Progenitor cell of endocrine pancreas (in vitro differentiated cells): Measurements from ENCODE around the gene TCTN3. TPM values are rescaled to one million over a fixed set of nuclear protein-coding genes. Genes with fewer than 3 reads are reported as not detected.
A peak's percentile ranks its signal among the peaks of the same experiment; 100 is the strongest.

Experiments used
- DNase-seq: peaks from one replicate; pipeline ENCODE4 v3.0.0; 2021; ENCODE audit warnings: low spot score; ENCODE audit not compliant: unreplicated experiment
- H3K27ac Mint-ChIP-seq: 2 replicates; pipeline ENCODE4 v1.8.0; 2021; ENCODE audit warnings: mild to moderate bottlenecking, moderate library complexity, mixed read lengths
- H3K27me3 Mint-ChIP-seq: 2 replicates; pipeline ENCODE4 v1.8.0; 2021; ENCODE audit warnings: mixed read lengths
- H3K36me3 Mint-ChIP-seq: 2 replicates; pipeline ENCODE4 v1.8.0; 2022; ENCODE audit warnings: mixed read lengths; ENCODE audit not compliant: insufficient read depth
- H3K4me1 Mint-ChIP-seq: 2 replicates; pipeline ENCODE4 v1.8.0; 2021; ENCODE audit warnings: low read depth, mixed read lengths
- H3K4me3 Mint-ChIP-seq: 2 replicates; pipeline ENCODE4 v1.8.0; 2021; ENCODE audit warnings: low read depth, mild to moderate bottlenecking, moderate library complexity, mixed read lengths
- H3K9me3 Mint-ChIP-seq: 2 replicates; pipeline ENCODE4 v1.8.0; 2021; ENCODE audit warnings: low read depth, mixed read lengths
- long read RNA-seq: library from polyadenylated mRNA; unstranded; transcript quantifications from one replicate; pipeline ENCODE4 v2.0.0, GENCODE V29; 2020
- total RNA-seq: library from RNA; stranded (reverse); gene quantifications from 2 replicates; pipeline ENCODE4 v1.2.1, GENCODE V29; 2021
- TF ChIP-seq, protein P1 (sequence below): fragments of 200-600 bp; sonication (generic); IDR thresholded peaks from one replicate; pipeline ENCODE4 v1.5.0; 2021; ENCODE audit warnings: antibody characterized with exemption, mild to moderate bottlenecking; ENCODE audit not compliant: unreplicated experiment

Gene TCTN3, protein sequence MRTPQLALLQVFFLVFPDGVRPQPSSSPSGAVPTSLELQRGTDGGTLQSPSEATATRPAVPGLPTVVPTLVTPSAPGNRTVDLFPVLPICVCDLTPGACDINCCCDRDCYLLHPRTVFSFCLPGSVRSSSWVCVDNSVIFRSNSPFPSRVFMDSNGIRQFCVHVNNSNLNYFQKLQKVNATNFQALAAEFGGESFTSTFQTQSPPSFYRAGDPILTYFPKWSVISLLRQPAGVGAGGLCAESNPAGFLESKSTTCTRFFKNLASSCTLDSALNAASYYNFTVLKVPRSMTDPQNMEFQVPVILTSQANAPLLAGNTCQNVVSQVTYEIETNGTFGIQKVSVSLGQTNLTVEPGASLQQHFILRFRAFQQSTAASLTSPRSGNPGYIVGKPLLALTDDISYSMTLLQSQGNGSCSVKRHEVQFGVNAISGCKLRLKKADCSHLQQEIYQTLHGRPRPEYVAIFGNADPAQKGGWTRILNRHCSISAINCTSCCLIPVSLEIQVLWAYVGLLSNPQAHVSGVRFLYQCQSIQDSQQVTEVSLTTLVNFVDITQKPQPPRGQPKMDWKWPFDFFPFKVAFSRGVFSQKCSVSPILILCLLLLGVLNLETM
- total RNA-seq: 61.8 and 62.0 TPM in 2 replicates
- long read RNA-seq, transcript TCTN3-205 (3 exons, 557 nt): minor isoform, 5 of 501 reads
- long read RNA-seq, transcript TCTN3-207 (14 exons, 2,739 nt): major isoform, 451 of 501 reads
- long read RNA-seq, partial matches to known transcripts: 14 of 501 reads
- long read RNA-seq, other reads (novel, unspliced or antisense): 29 of 501 reads

DNA sequence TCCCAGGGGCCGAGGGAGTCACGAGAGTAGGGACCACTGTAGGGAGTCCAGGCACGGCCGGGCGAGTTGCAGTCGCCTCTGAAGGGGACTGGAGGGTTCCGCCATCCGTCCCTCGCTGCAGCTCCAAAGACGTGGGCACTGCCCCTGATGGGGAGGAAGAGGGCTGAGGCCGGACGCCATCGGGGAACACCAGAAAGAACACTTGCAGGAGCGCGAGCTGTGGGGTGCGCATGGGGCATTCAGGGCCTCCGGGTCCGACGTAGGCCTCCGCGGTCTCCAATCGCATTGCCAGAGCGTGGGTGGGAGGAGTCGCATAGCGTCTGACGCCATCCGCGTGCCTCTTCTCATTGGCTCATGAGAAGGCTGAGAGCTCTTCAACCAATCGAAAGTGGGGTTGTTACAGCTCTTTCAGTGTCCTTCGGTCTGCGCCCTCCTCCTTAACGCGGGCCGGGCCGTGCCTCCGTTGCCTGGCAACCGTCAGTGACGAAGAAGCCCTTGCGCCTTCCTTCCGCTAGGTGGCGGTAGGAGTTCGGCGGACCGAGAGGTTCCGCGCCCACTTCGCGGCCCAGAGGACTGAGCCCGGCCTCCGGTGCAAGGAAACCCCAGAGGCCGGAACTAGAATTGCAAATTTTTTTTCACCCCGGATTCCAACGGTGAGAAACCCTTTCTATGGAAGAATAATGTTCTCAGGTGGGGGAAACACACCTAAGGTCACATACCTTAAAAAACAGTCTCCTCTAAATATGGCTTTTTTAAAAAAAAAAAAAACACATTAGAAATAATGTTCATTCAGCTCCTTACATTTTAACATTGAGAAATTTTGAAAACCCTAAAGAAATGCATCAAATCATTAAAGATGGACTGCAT is at the start of gene TCTN3:
Gene TCTN3, minus strand, starts transcription at position 260 of the 867 bp plus-strand sequence. Its CDS starts 28 bp downstream, at position 232.
- TF ChIP-seq, protein P1, sequence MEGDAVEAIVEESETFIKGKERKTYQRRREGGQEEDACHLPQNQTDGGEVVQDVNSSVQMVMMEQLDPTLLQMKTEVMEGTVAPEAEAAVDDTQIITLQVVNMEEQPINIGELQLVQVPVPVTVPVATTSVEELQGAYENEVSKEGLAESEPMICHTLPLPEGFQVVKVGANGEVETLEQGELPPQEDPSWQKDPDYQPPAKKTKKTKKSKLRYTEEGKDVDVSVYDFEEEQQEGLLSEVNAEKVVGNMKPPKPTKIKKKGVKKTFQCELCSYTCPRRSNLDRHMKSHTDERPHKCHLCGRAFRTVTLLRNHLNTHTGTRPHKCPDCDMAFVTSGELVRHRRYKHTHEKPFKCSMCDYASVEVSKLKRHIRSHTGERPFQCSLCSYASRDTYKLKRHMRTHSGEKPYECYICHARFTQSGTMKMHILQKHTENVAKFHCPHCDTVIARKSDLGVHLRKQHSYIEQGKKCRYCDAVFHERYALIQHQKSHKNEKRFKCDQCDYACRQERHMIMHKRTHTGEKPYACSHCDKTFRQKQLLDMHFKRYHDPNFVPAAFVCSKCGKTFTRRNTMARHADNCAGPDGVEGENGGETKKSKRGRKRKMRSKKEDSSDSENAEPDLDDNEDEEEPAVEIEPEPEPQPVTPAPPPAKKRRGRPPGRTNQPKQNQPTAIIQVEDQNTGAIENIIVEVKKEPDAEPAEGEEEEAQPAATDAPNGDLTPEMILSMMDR: peak; percentile 100
- peaks cover 13% of the 10 kb centered on the region for H3K9me3 Mint-ChIP-seq
- DNase-seq: peak; percentile 95
- H3K27me3 Mint-ChIP-seq: no peaks in the 10 kb centered on the region
- peaks cover 11% of the 10 kb centered on the region for H3K36me3 Mint-ChIP-seq
- peak within 1 kb of the TSS; percentile 98 for H3K4me3 Mint-ChIP-seq
- H3K27ac Mint-ChIP-seq: peak within 1 kb of the TSS; percentile 99
- H3K4me1 Mint-ChIP-seq: peaks cover 15% of the 10 kb centered on the region

DNA sequence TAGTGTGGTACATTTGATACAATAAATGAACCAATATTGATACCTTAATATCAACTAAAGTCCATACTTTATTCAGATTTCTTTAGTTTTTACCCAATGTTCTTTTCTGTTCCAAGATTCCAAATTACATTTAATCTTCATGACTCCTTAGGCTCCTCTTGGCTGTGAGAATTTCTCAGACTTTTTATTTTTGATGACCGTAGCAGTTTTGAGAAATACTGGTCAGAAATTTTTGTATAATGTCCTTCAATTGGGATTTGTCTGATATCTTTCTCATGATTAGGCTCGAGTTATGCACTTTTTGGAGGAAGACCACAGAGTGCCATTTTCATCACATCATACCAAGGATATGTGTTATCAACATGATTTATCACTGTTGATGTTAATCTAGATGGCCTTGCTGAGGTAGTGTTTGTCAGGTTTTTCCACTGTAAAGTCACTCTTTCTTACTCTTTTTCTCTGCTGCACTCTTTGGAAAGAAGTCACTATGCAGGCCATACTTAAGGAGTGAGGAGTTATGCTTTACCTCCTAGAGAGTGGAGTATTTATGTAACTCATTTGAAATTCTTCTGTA is 49.3 kb upstream of the TCTN3 start:
- H3K9me3 Mint-ChIP-seq: no peaks in the 10 kb centered on the region

DNA sequence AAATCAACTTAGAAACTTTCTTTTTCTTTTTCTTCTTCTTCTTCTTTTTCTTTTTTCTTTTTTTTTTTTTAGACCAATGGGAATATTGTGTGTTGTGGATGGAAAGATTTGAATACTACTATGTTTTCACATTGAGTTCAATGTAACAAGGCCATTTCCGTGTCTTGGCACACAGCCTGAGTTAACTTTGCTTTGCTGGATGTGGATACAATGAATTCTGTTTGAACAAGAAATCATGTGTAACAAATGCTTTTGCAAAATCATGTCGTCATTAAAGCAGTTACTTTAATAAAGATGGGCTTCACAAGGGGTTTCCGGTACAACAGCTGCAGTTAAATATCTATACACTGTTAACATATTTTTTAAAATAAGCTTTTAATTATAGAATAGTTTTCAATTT is 48.8 kb upstream of the TCTN3 start:
- Mint-ChIP-seq H3K27me3 (no peaks in the 10 kb centered on the region), H3K9me3 (no peaks in the 10 kb centered on the region), H3K4me1 (peaks cover 2% of the 10 kb centered on the region), H3K27ac (no peak overlapping the region), H3K36me3 (no peaks in the 10 kb centered on the region), H3K4me3 (no peak overlapping the region)
- TF ChIP-seq, protein P1: no peak
- DNase-seq: no peak

More for the DNA sequence above, 49.3 kb upstream of the TCTN3 start:
- H3K27me3 Mint-ChIP-seq: no peaks in the 10 kb centered on the region
- peaks cover 2% of the 10 kb centered on the region for H3K4me1 Mint-ChIP-seq
- no peaks in the 10 kb centered on the region for H3K36me3 Mint-ChIP-seq
- H3K4me3 Mint-ChIP-seq: no peak overlapping the region
- no peak overlapping the region for H3K27ac Mint-ChIP-seq
- TF ChIP-seq, protein P1: no peak
- DNase-seq: no peak

DNA sequence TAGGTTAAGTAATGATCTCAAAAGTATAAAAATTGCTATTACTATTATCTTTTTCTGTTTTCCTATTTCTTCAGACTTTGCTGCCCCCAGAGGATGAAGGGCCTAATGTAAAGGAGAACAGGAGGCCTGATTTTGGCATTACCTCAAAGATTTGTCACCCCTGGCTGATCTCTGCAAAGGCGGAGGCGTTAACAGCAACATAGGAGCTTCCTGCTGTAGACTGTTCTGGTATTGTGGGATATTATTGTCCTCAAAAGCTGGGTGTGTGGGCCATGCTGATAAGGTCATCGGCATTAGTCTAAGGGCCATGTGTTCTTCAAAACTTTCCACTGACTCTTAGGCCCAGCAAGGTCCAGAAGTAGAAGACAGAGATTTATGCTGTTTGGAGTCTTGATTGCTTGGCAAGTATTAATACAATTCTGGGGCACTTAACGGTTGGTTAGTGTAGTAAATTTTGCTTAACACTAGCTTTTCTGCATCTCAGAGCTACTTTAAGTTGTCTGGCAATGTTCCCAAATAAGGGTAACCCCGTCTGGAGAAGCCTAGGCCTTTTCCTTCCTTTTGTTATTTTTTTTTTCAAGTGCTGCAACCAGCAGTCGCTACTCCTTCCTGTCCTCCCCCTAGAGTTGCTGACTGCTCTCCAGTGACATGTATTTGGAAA is 48.2 kb upstream of the TCTN3 start:
- H3K4me1 Mint-ChIP-seq: peaks cover 2% of the 10 kb centered on the region
- no peaks in the 10 kb centered on the region for H3K9me3 Mint-ChIP-seq
- H3K27ac Mint-ChIP-seq: no peak overlapping the region
- H3K36me3 Mint-ChIP-seq: no peaks in the 10 kb centered on the region
- H3K4me3 Mint-ChIP-seq: no peak overlapping the region
- H3K27me3 Mint-ChIP-seq: no peaks in the 10 kb centered on the region
- no peak for DNase-seq
- TF ChIP-seq, protein P1: no peak
